WTC11 (cell line): ENCODE results near the gene GARNL3. TPM values are rescaled to one million over a fixed set of nuclear protein-coding genes. Genes with fewer than 3 reads are reported as not detected.

Experiments
- ATAC-seq: fragments of 200-7000 bp; cut with Tn5 transposase; 2 replicates; pipeline ENCODE4 v1.10.0; 2021; ENCODE audit warnings: mild to moderate bottlenecking, moderate library complexity
- CTCF ChIA-PET: fragments of 300-600 bp; sonication (Branson Sonifier 250); formaldehyde crosslinking; loops from one replicate; lab custom pipeline; 2021; ENCODE audit warnings: antibody characterized with exemption; lab: Charles Lee
- POLR2A ChIA-PET: fragments of 350-600 bp; sonication (Branson Sonifier 250); formaldehyde crosslinking; loops from one replicate; lab custom pipeline; 2021; ENCODE audit warnings: antibody characterized with exemption; lab: Charles Lee
- DNase-seq: peaks from one replicate; pipeline ENCODE4 v3.0.0; 2021; ENCODE audit warnings: low spot score
- H3K27ac Mint-ChIP-seq: 2 replicates; pipeline ENCODE4 v1.8.0; 2021; ENCODE audit warnings: mixed read lengths
- H3K27me3 Mint-ChIP-seq: 2 replicates; pipeline ENCODE4 v1.8.0; 2021; ENCODE audit warnings: low read depth, mild to moderate bottlenecking, moderate library complexity, mixed read lengths
- H3K36me3 Mint-ChIP-seq: 2 replicates; pipeline ENCODE4 v1.8.0; 2021; ENCODE audit warnings: mixed read lengths
- H3K4me1 Mint-ChIP-seq: 2 replicates; pipeline ENCODE4 v1.8.0; 2022; ENCODE audit warnings: mixed read lengths
- H3K4me3 Mint-ChIP-seq: 2 replicates; pipeline ENCODE4 v1.8.0; 2021; ENCODE audit warnings: mild to moderate bottlenecking, moderate library complexity, mixed read lengths
- H3K9me3 Mint-ChIP-seq: 2 replicates; pipeline ENCODE4 v1.8.0; 2021; ENCODE audit warnings: mixed read lengths
- ARID4B ChIP-seq: sonication (generic); formaldehyde crosslinking; IDR thresholded peaks from 2 replicates; pipeline ENCODE4 v1.8.0; 2023; ENCODE audit warnings: missing genetic modification reagents, mild to moderate bottlenecking, borderline replicate concordance
- CREB1 ChIP-seq: sonication (generic); formaldehyde crosslinking; IDR thresholded peaks from 2 replicates; pipeline ENCODE4 v1.8.0; 2023; ENCODE audit warnings: mild to moderate bottlenecking, missing genetic modification reagents
- E2F5 ChIP-seq: sonication (generic); formaldehyde crosslinking; IDR thresholded peaks from 2 replicates; pipeline ENCODE4 v1.8.1; 2022; ENCODE audit warnings: mild to moderate bottlenecking, moderate library complexity, missing genetic modification reagents
- FOXJ3 ChIP-seq: sonication (generic); formaldehyde crosslinking; IDR thresholded peaks from 2 replicates; pipeline ENCODE4 v1.9.0; 2021; ENCODE audit warnings: missing genetic modification reagents, mild to moderate bottlenecking, borderline replicate concordance
- FOXP4 ChIP-seq: sonication (generic); formaldehyde crosslinking; IDR thresholded peaks from 2 replicates; pipeline ENCODE4 v1.8.0; 2022; ENCODE audit warnings: mild to moderate bottlenecking, missing genetic modification reagents
- KAT7 ChIP-seq: sonication (generic); formaldehyde crosslinking; IDR thresholded peaks from 2 replicates; pipeline ENCODE4 v1.8.1; 2023; ENCODE audit warnings: missing genetic modification reagents, mild to moderate bottlenecking, borderline replicate concordance
- MLX ChIP-seq: sonication (generic); formaldehyde crosslinking; IDR thresholded peaks from 2 replicates; pipeline ENCODE4 v1.8.1; 2023; ENCODE audit warnings: mild to moderate bottlenecking, missing genetic modification reagents, moderate library complexity
- MYBL2 ChIP-seq: sonication (generic); formaldehyde crosslinking; IDR thresholded peaks from 2 replicates; pipeline ENCODE4 v1.8.1; 2023; ENCODE audit warnings: mild to moderate bottlenecking, moderate library complexity, missing genetic modification reagents
- NR2C2 ChIP-seq: sonication (generic); formaldehyde crosslinking; IDR thresholded peaks from 2 replicates; pipeline ENCODE4 v1.8.0; 2022; ENCODE audit warnings: mild to moderate bottlenecking, missing genetic modification reagents
- PRRX2 ChIP-seq: fragments of 250-450 bp; sonication (Bioruptor Pico); IDR thresholded peaks from 2 replicates; pipeline ENCODE4 v1.8.0; 2021; ENCODE audit warnings: mild to moderate bottlenecking
- SMAD3 ChIP-seq: sonication (generic); formaldehyde crosslinking; IDR thresholded peaks from 2 replicates; pipeline ENCODE4 v1.8.0; 2022; ENCODE audit warnings: missing genetic modification reagents, mild to moderate bottlenecking, borderline replicate concordance
- TCF7 ChIP-seq: sonication (generic); formaldehyde crosslinking; IDR thresholded peaks from 2 replicates; pipeline ENCODE4 v1.8.0; 2022; ENCODE audit warnings: mild to moderate bottlenecking, low read depth, missing genetic modification reagents, moderate library complexity
- USF2 ChIP-seq: sonication (generic); formaldehyde crosslinking; IDR thresholded peaks from 2 replicates; pipeline ENCODE4 v1.8.1; 2023; ENCODE audit warnings: mild to moderate bottlenecking, missing genetic modification reagents, moderate library complexity
- ZBTB21 ChIP-seq: sonication (generic); formaldehyde crosslinking; IDR thresholded peaks from 2 replicates; pipeline ENCODE4 v1.8.1; 2023; ENCODE audit warnings: mild to moderate bottlenecking, missing genetic modification reagents, borderline replicate concordance
- ZNF138 ChIP-seq: sonication (generic); formaldehyde crosslinking; conservative IDR thresholded peaks from 2 replicates; pipeline ENCODE4 v1.8.1; 2022; ENCODE audit warnings: mild to moderate bottlenecking, moderate library complexity, missing genetic modification reagents
- ZNF219 ChIP-seq: sonication (generic); formaldehyde crosslinking; IDR thresholded peaks from 2 replicates; pipeline ENCODE4 v1.8.0; 2023; ENCODE audit warnings: missing genetic modification reagents, mild to moderate bottlenecking, borderline replicate concordance
- ZNF317 ChIP-seq: sonication (generic); formaldehyde crosslinking; IDR thresholded peaks from 2 replicates; pipeline ENCODE4 v1.8.1; 2023; ENCODE audit warnings: low read depth, mild to moderate bottlenecking, moderate library complexity, missing genetic modification reagents, borderline replicate concordance
- ZNF396 ChIP-seq: fragments of 250-450 bp; sonication (Bioruptor Pico); IDR thresholded peaks from 2 replicates; pipeline ENCODE4 v1.8.0; 2021; ENCODE audit warnings: mild to moderate bottlenecking, moderate library complexity, borderline replicate concordance
- ZNF416 ChIP-seq: fragments of 250-450 bp; sonication (Bioruptor Pico); IDR thresholded peaks from 2 replicates; pipeline ENCODE4 v1.9.0; 2021; ENCODE audit warnings: mild to moderate bottlenecking, inconsistent platforms
- ZNF671 ChIP-seq: fragments of 250-450 bp; sonication (Bioruptor Pico); IDR thresholded peaks from 2 replicates; pipeline ENCODE4 v1.8.0; 2021; ENCODE audit warnings: mild to moderate bottlenecking
- ZSCAN18 ChIP-seq: fragments of 250-450 bp; sonication (Bioruptor Pico); IDR thresholded peaks from 2 replicates; pipeline ENCODE4 v2.1.2; 2022; ENCODE audit warnings: mild to moderate bottlenecking, moderate library complexity
- total RNA-seq: library from RNA; stranded (reverse); gene quantifications from 3 replicates; pipeline ENCODE4 v1.2.3, GENCODE V29; 2021

The GARNL3 gene
- total RNA-seq, 1 experiment from 2014 or later = 17.8 TPM

GRCh38 chr9:127323393-127323792, 58.8 kb downstream of the GARNL3 start:
- TF ChIP-seq ZNF416 (CRISPR knock-in tag) (no peak), CREB1 (CRISPR knock-in tag) (no peak)
- TF ChIP-seq, all 79 proteins: peak for 0
- ChIA-PET POLR2A (no interaction called here), CTCF (interaction anchor here (1.0 to 1.3 kb wide), 2 partner anchors 74 to 109 kb away, joined by 4 read pairs; partner anchors contain the start of gene SLC2A8)
- ATAC-seq (no peak), DNase-seq (no peak)
- Mint-ChIP-seq H3K36me3 (peaks cover 2% of the 10 kb centered on the region; the same call in 1 of the 2 replicates), H3K27ac (no peak overlapping the region), H3K4me1 (no peaks in the 10 kb centered on the region), H3K4me3 (no peak overlapping the region), H3K27me3 (no peaks in the 10 kb centered on the region), H3K9me3 (no peaks in the 10 kb centered on the region)

- no peak overlapping the region for H3K27ac Mint-ChIP-seq
- ChIA-PET CTCF (interaction anchor here (1.0 kb wide), 1 partner anchor 116 kb away, joined by 3 read pairs; no protein-coding TSS in a partner anchor), POLR2A (no interaction called here)
- DNase-seq (no peak), ATAC-seq (no peak)
- no peak overlapping the region for H3K4me3 Mint-ChIP-seq
- TF ChIP-seq PRRX2 (CRISPR knock-in tag) = no peak
- TF ChIP-seq ZNF219 (CRISPR knock-in tag) = no peak
- TF ChIP-seq SMAD3 (CRISPR knock-in tag) = no peak
- TF ChIP-seq USF2 (CRISPR knock-in tag) = no peak
- no peak for TF ChIP-seq ZNF396 (CRISPR knock-in tag)
- no peak for TF ChIP-seq MYBL2 (CRISPR knock-in tag)
- no peak for TF ChIP-seq NR2C2 (CRISPR knock-in tag)
- TF ChIP-seq E2F5 (CRISPR knock-in tag) = no peak
- no peaks in the 10 kb centered on the region for H3K36me3 Mint-ChIP-seq
- no peaks in the 10 kb centered on the region for H3K27me3 Mint-ChIP-seq
- H3K9me3 Mint-ChIP-seq = no peaks in the 10 kb centered on the region
- no peaks in the 10 kb centered on the region for H3K4me1 Mint-ChIP-seq
These were observed 65.9 kb downstream of the GARNL3 start for GRCh38 chr9:127330501-127330900.

- Mint-ChIP-seq H3K4me1 (no peaks in the 10 kb centered on the region), H3K9me3 (no peaks in the 10 kb centered on the region), H3K27ac (peak overlapping the region; percentile 2; the same call in 1 of the 2 replicates), H3K36me3 (peaks cover 2% of the 10 kb centered on the region; the same call in 1 of the 2 replicates), H3K27me3 (no peaks in the 10 kb centered on the region), H3K4me3 (no peak overlapping the region)
- ChIA-PET CTCF (no interaction called here), POLR2A (no interaction called here)
- DNase-seq (no peak), ATAC-seq (no peak)
- no peak for TF ChIP-seq ZBTB21 (CRISPR knock-in tag)
- TF ChIP-seq ZSCAN18 = no peak
- no peak for TF ChIP-seq ZNF317 (CRISPR knock-in tag)
- no peak for TF ChIP-seq MLX (CRISPR knock-in tag)
- no peak for TF ChIP-seq KAT7 (CRISPR knock-in tag)
- TF ChIP-seq ARID4B (CRISPR knock-in tag) = no peak
- TF ChIP-seq ZNF671 (CRISPR knock-in tag) = no peak
- no peak for TF ChIP-seq FOXP4
- TF ChIP-seq FOXJ3 = no peak
- no peak for TF ChIP-seq TCF7 (CRISPR knock-in tag)
- no peak for TF ChIP-seq ZNF138
- no peak for TF ChIP-seq ZNF416 (CRISPR knock-in tag)
These were observed 68.9 kb downstream of the GARNL3 start for GRCh38 chr9:127333221-127334064.
